H1 (cell line): ENCODE measurements around the gene TRMT61A. TPM values are rescaled to one million over a fixed set of nuclear protein-coding genes. Genes with fewer than 3 reads are reported as not detected.

Source experiments
- CBX8 ChIP-seq: fragments of 300-800, 300-1000 bp; sonication (generic); IDR thresholded peaks from 2 replicates; pipeline ENCODE4 v1.7.1; 2016; ENCODE audit warnings: low read depth, low read length, borderline replicate concordance
- CHD7 ChIP-seq: fragments of 300-600 bp; sonication (generic); IDR thresholded peaks from 2 replicates; pipeline ENCODE4 v1.7.1; 2012; ENCODE audit warnings: low read length, moderate library complexity, mild to moderate bottlenecking, inconsistent platforms; ENCODE audit not compliant: insufficient replicate concordance
- FOSL1 ChIP-seq: IDR thresholded peaks from 2 replicates; pipeline ENCODE4 v1.6.1; 2011; ENCODE audit warnings: mild to moderate bottlenecking, low read depth, low read length, moderate library complexity; ENCODE audit not compliant: insufficient read depth
- KDM1A ChIP-seq: fragments of 200-600, 300-600 bp; sonication (generic); IDR thresholded peaks from 2 replicates; pipeline ENCODE4 v1.7.1; 2016; ENCODE audit warnings: mild to moderate bottlenecking, low read length, borderline replicate concordance
- POU5F1 ChIP-seq: IDR thresholded peaks from 2 replicates; pipeline ENCODE4 v1.6.1; 2011; ENCODE audit warnings: low read depth, mild to moderate bottlenecking, low read length, moderate library complexity
- RFX5 ChIP-seq: IDR thresholded peaks from 2 replicates; pipeline ENCODE4 v1.6.1; 2011; ENCODE audit warnings: low read depth, low read length, improper control_type of control experiment, borderline replicate concordance
- SIN3A ChIP-seq, 2 experiments: IDR thresholded peaks in 1 of 2; conservative IDR thresholded peaks in 1 of 2; 2 replicates each; pipeline ENCODE4 v1.6.1; 2011 to 2012; ENCODE audit warnings: low read length in 2 of 2, improper control_type of control experiment in 1 of 2, low read depth in 1 of 2, mild to moderate bottlenecking in 1 of 2
- SIRT6 ChIP-seq: IDR thresholded peaks from one replicate; pipeline ENCODE4 v1.7.1; 2012; ENCODE audit warnings: low read length, inconsistent platforms
- SIX5 ChIP-seq: IDR thresholded peaks from 2 replicates; pipeline ENCODE4 v1.6.1; 2011; ENCODE audit warnings: mild to moderate bottlenecking, low read depth, low read length
- TAF1 ChIP-seq: IDR thresholded peaks from 2 replicates; pipeline ENCODE4 v1.6.1; 2011; ENCODE audit warnings: mild to moderate bottlenecking, low read depth, low read length
- polyA plus RNA-seq, 7 experiments: library from polyadenylated mRNA; depleted of rRNA in 3 of 7; stranded (reverse) in 5 of 7; unstranded in 2 of 7; fragments of >200 nt in 5 of 7; fragments of 200-250 nt in 2 of 7; gene quantifications; 1 replicate in 5 of 7; 2 replicates in 1 of 7; 4 replicates in 1 of 7; pipeline versions ENCODE4 v1.2.1 to v1.2.3, GENCODE V29; 2011 to 2013; ENCODE audit warnings: missing spikeins in 2 of 7, mixed read lengths in 2 of 7
- total RNA-seq: library from RNA; stranded (reverse); fragmentation: NEBNext Ultra II Directional; extraction: Animal tissue kit (Norgen Biotek cat#: 25700); gene quantifications from 2 replicates; pipeline ENCODE4 v1.2.1, GENCODE V29; 2021

The TRMT61A gene
- total and polyA plus RNA-seq, 2 of the 8 experiments (the other 6 are each of a cell fraction or from before 2014, with no cell fraction given) = 15.8 to 19.0 TPM

- no peak for TF ChIP-seq CHD7
- TF ChIP-seq SIX5 = no peak
- peak; percentile 64 for TF ChIP-seq TAF1
- no peak for TF ChIP-seq POU5F1
- no peak for TF ChIP-seq RFX5
- no peak for TF ChIP-seq CBX8
- no peak for TF ChIP-seq KDM1A
- TF ChIP-seq SIN3A (conservative IDR thresholded peaks at IDR 0.05 in 1 of 2, IDR thresholded peaks at IDR 0.05 in 1 of 2; ENCODE audit: low read depth in 1 of 2, low read length in 2 of 2) = peak; percentile 63 to 65; a peak in 2 of 4 replicates
- TF ChIP-seq SIRT6 = no peak
- no peak for TF ChIP-seq FOSL1
Observed at GRCh38 chr14:103562429-103563225, 33.6 kb downstream of the TRMT61A start, which contains the start of the genes BAG5 and COA8 (continued).
